GM12801 (cell line): Measurements from ENCODE around the gene PRKCA.

ENCODE experiments used
- CTCF ChIP-seq: IDR thresholded peaks from one replicate; pipeline ENCODE4 v1.5.1; 2011; ENCODE audit warnings: control low read depth; ENCODE audit not compliant: insufficient read length; ENCODE audit errors: extremely low read depth

The PRKCA gene

GRCh38 chr17:66373944-66374817 is 71.8 kb downstream of the PRKCA start:
- TF ChIP-seq CTCF = no peak

GRCh38 chr17:66375121-66375520 is 72.7 kb downstream of the PRKCA start:
- no peak for TF ChIP-seq CTCF

GRCh38 chr17:66378296-66378695 is 75.9 kb downstream of the PRKCA start:
- no peak for TF ChIP-seq CTCF

- no peak for TF ChIP-seq CTCF
Observed at GRCh38 chr17:66379544-66379943, 77.1 kb downstream of the PRKCA start.

- TF ChIP-seq CTCF = no peak
Observed at GRCh38 chr17:66379996-66380395, 77.6 kb downstream of the PRKCA start.

GRCh38 chr17:66381701-66382362 is 79.4 kb downstream of the PRKCA start:
- TF ChIP-seq CTCF = no peak

GRCh38 chr17:66383333-66383732 is 80.9 kb downstream of the PRKCA start:
- TF ChIP-seq CTCF = no peak
